ENCODE data around the gene POU6F2. TPM values are rescaled to one million over a fixed set of nuclear protein-coding genes. Genes with fewer than 3 reads are reported as not detected.

Gene POU6F2
- total and polyA plus RNA-seq, 9 of the 15 experiments (the other 6 are each of a cell fraction or from before 2014, with no cell fraction given) = 0.29 to 1.5 (median 0.96) TPM

GRCh38 chr7:39161903-39162302 is 184.2 kb downstream of the POU6F2 start:
- in situ Hi-C loops (cut with MboI) = no loop called here
- FAIRE-seq (no peak), ATAC-seq (no peak), DNase-seq (ENCODE audit: extremely low read depth in 1 of 4, low spot score in 3 of 4) (no peak)
- H3K9me1 ChIP-seq (ENCODE audit: control insufficient read depth, insufficient read depth, low read length) = no peaks in the 10 kb centered on the region
- H3K9me3 ChIP-seq (replicated peaks; ENCODE audit: control insufficient read depth, insufficient read depth, low read depth, low read length) = no peaks in the 10 kb centered on the region
- BruUV-seq (replicated peaks) = no TSS peak
- no peaks in the 10 kb centered on the region for H3K79me2 ChIP-seq (ENCODE audit: control insufficient read depth, insufficient read depth, low read length)
- H3K4me1 ChIP-seq (replicated peaks in 1 of 2; ENCODE audit: control insufficient read depth in 2 of 2, insufficient read depth in 2 of 2, low read length in 2 of 2) = no peaks in the 10 kb centered on the region
- CTCF ChIA-PET (ENCODE audit: low intra/inter-chr PET ratio) = no interaction called here
- H3K36me3 ChIP-seq (ENCODE audit: control insufficient read depth, insufficient read depth, low read length) = no peaks in the 10 kb centered on the region
- no peak overlapping the region for H3K9ac ChIP-seq (ENCODE audit: insufficient read depth in 1 of 2, low read depth in 2 of 2, low read length in 2 of 2)
- no peaks in the 10 kb centered on the region for H4K20me1 ChIP-seq (replicated peaks; ENCODE audit: control insufficient read depth, insufficient read depth, low read length)
- intact Hi-C loops (cut with micrococcal nuclease) = no loop called here
- no peak for TF ChIP-seq ZNF561 (CRISPR knock-in tag; conservative IDR thresholded peaks at IDR 0.05)
- no peak for TF ChIP-seq ZNF232 (CRISPR knock-in tag; IDR thresholded peaks at IDR 0.05)
- TF ChIP-seq TCFL5 (CRISPR knock-in tag; conservative IDR thresholded peaks at IDR 0.05) = no peak
- no peak for TF ChIP-seq KLF10 (CRISPR knock-in tag; IDR thresholded peaks at IDR 0.05)
- TF ChIP-seq GTF2A2 (tag; IDR thresholded peaks at IDR 0.05) = no peak
- no peak for TF ChIP-seq HNRNPUL1 (IDR thresholded peaks at IDR 0.05; ENCODE audit: low read length)
- TF ChIP-seq RFX7 (CRISPR knock-in tag; IDR thresholded peaks at IDR 0.05) = no peak
- no peak for TF ChIP-seq RBM17 (IDR thresholded peaks at IDR 0.05; ENCODE audit: borderline replicate concordance, low read depth, low read length)
- no peak for TF ChIP-seq ZNF445 (CRISPR knock-in tag; IDR thresholded peaks at IDR 0.05; ENCODE audit: low read depth)
- TF ChIP-seq CHD1 (IDR thresholded peaks at IDR 0.05; ENCODE audit: low read length) = no peak
- H3K27ac ChIP-seq (ENCODE audit: extremely low read depth, low read depth, low read length) = no peak overlapping the region
- no peak overlapping the region for H3K4me2 ChIP-seq (ENCODE audit: insufficient read depth, low read length)
- POLR2A ChIA-PET = no interaction called here
- no peak overlapping the region for H2AFZ ChIP-seq (ENCODE audit: low read depth, low read length)
- WGBS (ENCODE audit: insufficient coverage, low coverage, missing lambda C conversion rate) = 0% methylated on average over 2 of the region's 2 CpGs
- peaks cover 7% of the 10 kb centered on the region in 2 experiments; a peak in 3 of 5 replicates for H3K27me3 ChIP-seq (ENCODE audit: control insufficient read depth in 2 of 2, insufficient read depth in 2 of 2, low read length in 2 of 2)
- H3K4me3 ChIP-seq = no peak overlapping the region
